SK-N-SH (cell line): ENCODE data around the gene PIP4P1. TPM values are rescaled to one million over a fixed set of nuclear protein-coding genes. Genes with fewer than 3 reads are reported as not detected.

Experiments
- CTCF ChIA-PET: fragments of 300-600, 350-600 bp; formaldehyde crosslinking; extraction: SDS; loops from one replicate; lab custom pipeline; 2021; lab: Yijun Ruan, JAX
- POLR2A ChIA-PET: fragments of 350-600 bp; sonication (Branson Sonifier 250); formaldehyde crosslinking; extraction: SDS; loops from one replicate; lab custom pipeline; 2020; ENCODE audit warnings: antibody characterized with exemption, inconsistent platforms; lab: Yijun Ruan, JAX
- DNase-seq: peaks from one replicate; pipeline ENCODE4 v3.0.0; 2012
- H2AFZ ChIP-seq: fragments of 200-600 bp; sonication (generic); 2 replicates; pipeline ENCODE4 v1.8.1; 2016; ENCODE audit warnings: antibody characterized with exemption, mild to moderate bottlenecking, low read depth
- H3F3A ChIP-seq: fragments of 200-600 bp; sonication (generic); replicated peaks from 2 replicates; pipeline ENCODE3; 2016; ENCODE audit warnings: antibody characterized with exemption, mild to moderate bottlenecking; ENCODE audit not compliant: insufficient read depth
- H3K27ac ChIP-seq, 2 experiments: fragments of 200-500 bp in 1 of 2; fragments of 200-600 bp in 1 of 2; sonication (Bioruptor generic) in 1 of 2; sonication (generic), shearing (Covaris generic) in 1 of 2; 2 replicates each; pipeline versions ENCODE4 v1.5.1 to v1.6.1; 2014 to 2016; ENCODE audit warnings: low read depth in 2 of 2, inconsistent platforms in 1 of 2, low read length in 1 of 2, mild to moderate bottlenecking in 1 of 2, mixed read lengths in 1 of 2
- H3K27me3 ChIP-seq: fragments of 200-600 bp; sonication (generic), shearing (Covaris generic); 2 replicates; pipeline ENCODE4 v1.6.1; 2016; ENCODE audit warnings: mixed run types; ENCODE audit not compliant: insufficient read depth
- H3K36me3 ChIP-seq, 2 experiments: fragments of 200-500 bp in 1 of 2; fragments of 200-600 bp in 1 of 2; sonication (Bioruptor generic) in 1 of 2; sonication (generic) in 1 of 2; replicated peaks in 1 of 2; 2 replicates each; pipeline versions ENCODE3 to v1.5.1; 2014 to 2016; ENCODE audit warnings: low read length in 1 of 2, mild to moderate bottlenecking in 1 of 2; ENCODE audit not compliant: insufficient read depth in 2 of 2, control insufficient read depth in 1 of 2
- H3K4me1 ChIP-seq, 2 experiments: fragments of 200-500 bp in 1 of 2; fragments of 200-600 bp in 1 of 2; sonication (Bioruptor generic) in 1 of 2; sonication (generic), shearing (Covaris generic) in 1 of 2; 2 replicates each; pipeline versions ENCODE4 v1.5.1 to v1.6.1; 2014 to 2016; ENCODE audit warnings: low read depth in 1 of 2, low read length in 1 of 2, mixed run types in 1 of 2; ENCODE audit not compliant: insufficient read depth in 2 of 2, control insufficient read depth in 1 of 2
- H3K4me2 ChIP-seq: fragments of 200-600 bp; sonication (generic), shearing (Covaris generic); 2 replicates; pipeline ENCODE4 v1.6.1; 2017; ENCODE audit warnings: mixed run types
- H3K4me3 ChIP-seq, 2 experiments: fragments of 200-500 bp in 1 of 2; fragments of 200-600 bp in 1 of 2; sonication (Bioruptor generic) in 1 of 2; sonication (generic), shearing (Covaris generic) in 1 of 2; 2 replicates each; pipeline versions ENCODE4 v1.5.1 to v1.8.1; 2014 to 2016; ENCODE audit warnings: low read depth in 2 of 2, inconsistent platforms in 1 of 2, low read length in 1 of 2, mild to moderate bottlenecking in 1 of 2, mixed read lengths in 1 of 2, moderate library complexity in 1 of 2
- H3K79me2 ChIP-seq: fragments of 200-600 bp; sonication (generic); 2 replicates; pipeline ENCODE4 v1.8.1; 2017; ENCODE audit warnings: mild to moderate bottlenecking; ENCODE audit not compliant: insufficient read depth
- H3K9ac ChIP-seq: fragments of 200-600 bp; sonication (generic); 2 replicates; pipeline ENCODE4 v1.6.1; 2017; ENCODE audit warnings: mixed run types
- H3K9me2 ChIP-seq: fragments of 200-600 bp; sonication (generic); 2 replicates; pipeline ENCODE4 v1.6.1; 2017; ENCODE audit warnings: mixed run types
- H3K9me3 ChIP-seq: fragments of 200-600 bp; sonication (generic); 2 replicates; pipeline ENCODE4 v1.6.1; 2017; ENCODE audit warnings: mixed run types, mild to moderate bottlenecking, moderate library complexity
- H4K20me1 ChIP-seq: fragments of 200-600 bp; sonication (generic); 2 replicates; pipeline ENCODE4 v1.6.1; 2017; ENCODE audit warnings: mild to moderate bottlenecking, mixed run types; ENCODE audit not compliant: insufficient read depth
- CTCF ChIP-seq: fragments of 200-600 bp; sonication (generic); IDR thresholded peaks from 2 replicates; pipeline ENCODE4 v1.6.1; 2017; ENCODE audit warnings: antibody characterized with exemption, mild to moderate bottlenecking, moderate library complexity
- ELF1 ChIP-seq: IDR thresholded peaks from 2 replicates; pipeline ENCODE4 v1.4.0; 2012
- FOXM1 ChIP-seq: IDR thresholded peaks from 2 replicates; pipeline ENCODE4 v1.4.0; 2012; ENCODE audit warnings: low read depth, mild to moderate bottlenecking
- MEF2A ChIP-seq: IDR thresholded peaks from 2 replicates; pipeline ENCODE4 v1.4.0; 2012; ENCODE audit warnings: low read depth, borderline replicate concordance
- MXI1 ChIP-seq: IDR thresholded peaks from 2 replicates; pipeline ENCODE4 v1.6.1; 2012; ENCODE audit warnings: mild to moderate bottlenecking, low read depth, low read length, improper control_type of control experiment
- NFIC ChIP-seq: IDR thresholded peaks from 2 replicates; pipeline ENCODE4 v1.4.0; 2012; ENCODE audit warnings: borderline replicate concordance
- NRF1 ChIP-seq: IDR thresholded peaks from 2 replicates; pipeline ENCODE4 v1.6.1; 2012; ENCODE audit warnings: low read depth, mild to moderate bottlenecking, low read length
- PBX3 ChIP-seq: IDR thresholded peaks from 2 replicates; pipeline ENCODE4; 2012
- RCOR1 ChIP-seq: fragments of 150-350 bp; IDR thresholded peaks from 2 replicates; pipeline ENCODE4 v1.6.1; 2017; ENCODE audit warnings: antibody characterized with exemption, low read length
- REST ChIP-seq: IDR thresholded peaks from 2 replicates; pipeline ENCODE4 v1.6.1; 2012; ENCODE audit warnings: mild to moderate bottlenecking, low read depth, low read length, moderate library complexity
- TAF1 ChIP-seq: IDR thresholded peaks from 2 replicates; pipeline ENCODE4 v1.6.1; 2012; ENCODE audit warnings: low read depth, mild to moderate bottlenecking, low read length, moderate library complexity, borderline replicate concordance
- WGBS: methylation state at CpG from one replicate; pipeline ENCODE4 v1.1.6; 2017; ENCODE audit warnings: low lambda C conversion rate; 5-methylcytosine and 5-hydroxymethylcytosine counted together
- polyA plus RNA-seq, 3 experiments: library from polyadenylated mRNA; depleted of rRNA; stranded (reverse); fragments of >200 nt; gene quantifications; 2 replicates each; pipeline ENCODE4 v1.2.3, GENCODE V29; 2012

Gene PIP4P1
- polyA plus RNA-seq, 1 of the 3 experiments (the other 2 are of a cell fraction) = 30.7 TPM

GRCh38 chr14:20489093-20489994 lies 28.1 kb upstream of the PIP4P1 start:
- ChIA-PET CTCF (interaction anchor here (1.5 kb wide), 1 partner anchor 74 kb away, joined by 4 read pairs; no protein-coding TSS in a partner anchor), POLR2A (no interaction called here)
- Histone ChIP-seq H3K9ac (no peak overlapping the region), H3K36me3 (no peaks in the 10 kb centered on the region), H3K9me2 (no peaks in the 10 kb centered on the region), H3K27ac (no peak overlapping the region), H2AFZ (no peak overlapping the region), H4K20me1 (no peaks in the 10 kb centered on the region), H3K4me2 (no peak overlapping the region), H3K4me3 (no peak overlapping the region), H3K27me3 (peaks cover 38% of the 10 kb centered on the region), H3K79me2 (no peaks in the 10 kb centered on the region), H3F3A (no peaks in the 10 kb centered on the region), H3K4me1 (no peaks in the 10 kb centered on the region), H3K9me3 (no peaks in the 10 kb centered on the region)
- no peak for DNase-seq
- TF ChIP-seq REST (no peak), NRF1 (no peak), MXI1 (no peak), PBX3 (no peak), ELF1 (no peak), RCOR1 (no peak), FOXM1 (no peak), TAF1 (no peak), NFIC (no peak), CTCF (no peak), MEF2A (no peak)
- 16% methylated on average over 6 of the region's 6 CpGs for WGBS
